Upper lobe of left lung (tissue), 6 donors: ENCODE results near the gene RPRD1A. TPM values are rescaled to one million over a fixed set of nuclear protein-coding genes. Genes with fewer than 3 reads are reported as not detected.
"Not testable (repeated sequence)": the region's sequence is repeated elsewhere in the genome, so short reads cannot be mapped to it uniquely, and the experiment has no call there.

ENCODE experiments used
- ATAC-seq, 2 donors: fragments of 200-7000 bp; cut with Tn5 transposase; one replicate each; pipeline ENCODE4 v1.9.1; 2022; ENCODE audit warnings: mild to moderate bottlenecking in 2 of 2, moderate library complexity in 2 of 2; ENCODE audit not compliant: low FRiP score in 2 of 2
- DNase-seq, 2 donors: peaks; one replicate each; pipeline ENCODE4 v3.0.0-alpha.2; 2019 to 2020
- H3K27ac ChIP-seq, 4 donors: fragments of 200-600 bp; sonication (generic); one replicate each; pipeline ENCODE4 v1.5.1; 2016 to 2019
- H3K27me3 ChIP-seq, 4 donors: fragments of 200-600 bp; sonication (generic); one replicate each; pipeline ENCODE4 v1.5.1; 2017 to 2019
- H3K36me3 ChIP-seq, 4 donors: fragments of 200-600 bp; sonication (generic); one replicate each; pipeline ENCODE4 v1.5.1; 2016 to 2019
- H3K4me1 ChIP-seq, 4 donors: fragments of 200-600 bp; sonication (generic); one replicate each; pipeline ENCODE4 v1.5.1; 2018 to 2019
- H3K4me3 ChIP-seq, 4 donors: fragments of 200-600 bp; sonication (generic); one replicate each; pipeline ENCODE4 v1.5.1; 2017 to 2019; ENCODE audit warnings: mild to moderate bottlenecking in 2 of 4, moderate library complexity in 1 of 4
- H3K9me3 ChIP-seq, 4 donors: fragments of 200-600 bp; sonication (generic); one replicate each; pipeline ENCODE4 v1.5.1; 2018 to 2019
- EP300 ChIP-seq, 4 donors: sonication (generic); formaldehyde crosslinking; IDR thresholded peaks; one replicate each; pipeline ENCODE4 v1.5.1; 2017; ENCODE audit warnings: antibody characterized with exemption in 4 of 4, control low read depth in 2 of 4
- POLR2A ChIP-seq, 4 donors: fragments of 450-650 bp; IDR thresholded peaks; one replicate each; pipeline ENCODE4 v1.5.1; 2016 to 2017; ENCODE audit warnings: antibody characterized with exemption in 4 of 4, mild to moderate bottlenecking in 2 of 4
- POLR2AphosphoS5 ChIP-seq, 2 donors: sonication (generic); formaldehyde crosslinking; IDR thresholded peaks; one replicate each; pipeline ENCODE4 v1.5.1; 2017; ENCODE audit warnings: antibody characterized with exemption in 2 of 2
- WGBS, 2 donors: methylation state at CpG; one replicate each; pipeline ENCODE4 v1.1.5; 2017 to 2018; 5-methylcytosine and 5-hydroxymethylcytosine counted together
- total RNA-seq, 6 donors: library from RNA; depleted of rRNA in 4 of 6; stranded (reverse); fragments of >200 nt in 4 of 6; gene quantifications; one replicate each; pipeline versions ENCODE4 v1.1.0 to v1.2.1, GENCODE V29; 2016 to 2021
- TF ChIP-seq, protein P1 (sequence below), 6 experiments: fragments of 450-650 bp in 4 of 6; fragments of 200-600 bp in 2 of 6; sonication (generic) in 2 of 6; IDR thresholded peaks; one replicate each; pipeline ENCODE4 v1.5.1; 2016 to 2019; ENCODE audit warnings: antibody characterized with exemption in 6 of 6
- donor health status: DM: no; HTN: no; CAD: no; lungs with moderate emphysema.
- donor health status: DM: no; HTN: yes; CAD: no; lungs with severe emphysema.

The RPRD1A gene
- total RNA-seq, 6 donors from 2014 or later = 30.6 to 84.4 (median 44.3) TPM

GRCh38 chr18:36089001-36089400 lies 21.6 kb upstream of the RPRD1A start:
- ATAC-seq (no peak), DNase-seq (no peak)
- Histone ChIP-seq H3K27me3 (no peaks in the 10 kb centered on the region), H3K36me3 (no peaks in the 10 kb centered on the region), H3K4me3 (no peak overlapping the region), H3K9me3 (no peaks in the 10 kb centered on the region), H3K4me1 (no peaks in the 10 kb centered on the region), H3K27ac (no peak overlapping the region)
- TF ChIP-seq EP300 (IDR thresholded peaks at IDR 0.05) (no peak), POLR2AphosphoS5 (IDR thresholded peaks at IDR 0.05) (no peak), POLR2A (IDR thresholded peaks at IDR 0.05) (no peak)
- TF ChIP-seq, protein P1, sequence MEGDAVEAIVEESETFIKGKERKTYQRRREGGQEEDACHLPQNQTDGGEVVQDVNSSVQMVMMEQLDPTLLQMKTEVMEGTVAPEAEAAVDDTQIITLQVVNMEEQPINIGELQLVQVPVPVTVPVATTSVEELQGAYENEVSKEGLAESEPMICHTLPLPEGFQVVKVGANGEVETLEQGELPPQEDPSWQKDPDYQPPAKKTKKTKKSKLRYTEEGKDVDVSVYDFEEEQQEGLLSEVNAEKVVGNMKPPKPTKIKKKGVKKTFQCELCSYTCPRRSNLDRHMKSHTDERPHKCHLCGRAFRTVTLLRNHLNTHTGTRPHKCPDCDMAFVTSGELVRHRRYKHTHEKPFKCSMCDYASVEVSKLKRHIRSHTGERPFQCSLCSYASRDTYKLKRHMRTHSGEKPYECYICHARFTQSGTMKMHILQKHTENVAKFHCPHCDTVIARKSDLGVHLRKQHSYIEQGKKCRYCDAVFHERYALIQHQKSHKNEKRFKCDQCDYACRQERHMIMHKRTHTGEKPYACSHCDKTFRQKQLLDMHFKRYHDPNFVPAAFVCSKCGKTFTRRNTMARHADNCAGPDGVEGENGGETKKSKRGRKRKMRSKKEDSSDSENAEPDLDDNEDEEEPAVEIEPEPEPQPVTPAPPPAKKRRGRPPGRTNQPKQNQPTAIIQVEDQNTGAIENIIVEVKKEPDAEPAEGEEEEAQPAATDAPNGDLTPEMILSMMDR (IDR thresholded peaks at IDR 0.05) = no peak
- WGBS, 2 donors = 80 to 95% methylated on average over 6 of the region's 6 CpGs

- Histone ChIP-seq H3K27ac (no peak overlapping the region), H3K27me3 (no peaks in the 10 kb centered on the region), H3K4me1 (no peaks in the 10 kb centered on the region), H3K4me3 (no peak overlapping the region), H3K9me3 (no peaks in the 10 kb centered on the region), H3K36me3 (no peaks in the 10 kb centered on the region)
- 84 to 86% methylated on average over 2 of the region's 2 CpGs for WGBS, 2 donors
- no peak for ATAC-seq
- TF ChIP-seq, protein P1 (IDR thresholded peaks at IDR 0.05) = no peak
- TF ChIP-seq POLR2AphosphoS5 (IDR thresholded peaks at IDR 0.05) = no peak
- no peak for TF ChIP-seq EP300 (IDR thresholded peaks at IDR 0.05)
- no peak for TF ChIP-seq POLR2A (IDR thresholded peaks at IDR 0.05)
- no peak for DNase-seq
Observed at GRCh38 chr18:36088256-36088655, 20.9 kb upstream of the RPRD1A start.

GRCh38 chr18:36086186-36086585 lies 18.8 kb upstream of the RPRD1A start:
- no peak for ATAC-seq
- 67 to 100% methylated on average over 3 to 8 of the region's 8 CpGs for WGBS, 2 donors
- Histone ChIP-seq H3K4me3 (no peak overlapping the region), H3K36me3 (no peaks in the 10 kb centered on the region), H3K27me3 (no peaks in the 10 kb centered on the region), H3K27ac (no peak overlapping the region), H3K9me3 (peaks cover 0 to 3% (median under 1%) of the 10 kb centered on the region in 4 donors), H3K4me1 (no peaks in the 10 kb centered on the region)
- TF ChIP-seq EP300 (IDR thresholded peaks at IDR 0.05) (no peak), POLR2AphosphoS5 (IDR thresholded peaks at IDR 0.05) (no peak), POLR2A (IDR thresholded peaks at IDR 0.05) (no peak)
- TF ChIP-seq, protein P1 (IDR thresholded peaks at IDR 0.05) = no peak
- DNase-seq = peak in 1 of 2 donors; percentile 37

DNA sequence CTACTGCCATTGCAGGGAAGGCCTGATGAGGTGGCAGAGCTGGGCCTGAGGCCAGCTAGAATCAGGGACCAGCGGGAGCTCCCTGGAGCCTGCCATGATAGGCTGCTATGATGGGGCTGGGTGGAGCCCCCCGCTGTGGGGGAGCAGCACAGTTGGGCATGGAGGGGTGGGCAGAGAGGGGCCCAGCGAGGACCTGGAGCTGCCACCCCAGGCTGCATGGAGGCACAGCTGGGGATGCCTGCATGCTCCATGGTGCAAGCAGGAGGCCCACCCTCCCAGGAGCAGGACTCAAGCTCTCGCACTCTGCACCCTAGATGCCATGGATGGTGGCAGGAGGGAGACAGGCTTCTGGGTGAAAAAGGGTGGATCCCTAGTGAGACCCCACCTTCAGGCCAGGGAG lies 17.8 kb upstream of the RPRD1A start:
- no peak overlapping the region for H3K27ac ChIP-seq
- H3K4me1 ChIP-seq = no peaks in the 10 kb centered on the region
- peak in 1 of 2 donors; percentile 52 for DNase-seq
- peak in 1 of 2 donors; percentile 19 for ATAC-seq
- H3K4me3 ChIP-seq = no peak overlapping the region
- WGBS, 2 donors = 87% methylated on average over 3 of the region's 4 CpGs; no CpG with 5 or more reads in 1 of the 2 donors
- H3K9me3 ChIP-seq = peaks cover 0 to 9% (median 2%) of the 10 kb centered on the region in 4 donors
- H3K27me3 ChIP-seq = no peaks in the 10 kb centered on the region
- H3K36me3 ChIP-seq = no peaks in the 10 kb centered on the region
- TF ChIP-seq, protein P1 (IDR thresholded peaks at IDR 0.05) = no peak
- no peak for TF ChIP-seq EP300 (IDR thresholded peaks at IDR 0.05)
- TF ChIP-seq POLR2A (IDR thresholded peaks at IDR 0.05) = no peak
- TF ChIP-seq POLR2AphosphoS5 (IDR thresholded peaks at IDR 0.05) = no peak

DNA sequence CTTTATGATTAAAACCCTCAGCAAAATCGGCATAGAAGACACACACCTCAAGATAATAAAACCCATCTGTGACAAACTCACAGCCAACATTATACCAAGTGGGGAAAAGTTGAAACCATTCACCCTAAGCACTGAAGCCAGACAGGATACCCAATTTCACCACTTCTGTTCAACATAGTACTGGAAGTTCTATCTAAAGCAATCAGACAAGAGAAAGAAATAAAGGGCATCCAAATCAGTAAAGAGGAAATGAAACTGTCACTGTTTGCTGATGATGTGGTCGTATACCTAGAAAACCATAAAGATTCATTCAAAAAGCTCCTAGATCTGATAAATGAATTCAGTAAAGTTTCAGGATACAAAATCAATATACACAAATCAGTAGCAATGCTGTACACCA lies 16.4 kb upstream of the RPRD1A start:
- DNase-seq = no peak
- no peak for ATAC-seq
- peaks cover 0 to 9% (median 2%) of the 10 kb centered on the region in 4 donors for H3K9me3 ChIP-seq
- no peaks in the 10 kb centered on the region for H3K27me3 ChIP-seq
- no peak overlapping the region for H3K27ac ChIP-seq
- TF ChIP-seq EP300 (IDR thresholded peaks at IDR 0.05) (no peak), POLR2A (IDR thresholded peaks at IDR 0.05) (no peak), POLR2AphosphoS5 (IDR thresholded peaks at IDR 0.05) (no peak)
- TF ChIP-seq, protein P1 (IDR thresholded peaks at IDR 0.05) = no peak
- H3K36me3 ChIP-seq = no peaks in the 10 kb centered on the region
- H3K4me1 ChIP-seq = no peaks in the 10 kb centered on the region
- H3K4me3 ChIP-seq = no peak overlapping the region
- WGBS, 2 donors = 75 to 84% methylated on average over 2 of the region's 2 CpGs

- H3K4me1 ChIP-seq, DNase-seq, ATAC-seq, H3K36me3 ChIP-seq, H3K4me3 ChIP-seq, H3K9me3 ChIP-seq, H3K27me3 ChIP-seq, H3K27ac ChIP-seq: not testable (repeated sequence)
- 95% methylated on average over 2 of the region's 2 CpGs for WGBS, 2 donors
Observed at GRCh38 chr18:36081118-36081517, 13.8 kb upstream of the RPRD1A start.
